HG02981 (cell line): Measurements from ENCODE around the gene SLC66A2.

Experiments used
- ATAC-seq: cut with Tn5 transposase; IDR thresholded peaks from one replicate; pipeline ENCODE4 v1.9.1; 2021; ENCODE audit warnings: mild to moderate bottlenecking, moderate library complexity; ENCODE audit not compliant: unreplicated experiment

SLC66A2 gene

DNA sequence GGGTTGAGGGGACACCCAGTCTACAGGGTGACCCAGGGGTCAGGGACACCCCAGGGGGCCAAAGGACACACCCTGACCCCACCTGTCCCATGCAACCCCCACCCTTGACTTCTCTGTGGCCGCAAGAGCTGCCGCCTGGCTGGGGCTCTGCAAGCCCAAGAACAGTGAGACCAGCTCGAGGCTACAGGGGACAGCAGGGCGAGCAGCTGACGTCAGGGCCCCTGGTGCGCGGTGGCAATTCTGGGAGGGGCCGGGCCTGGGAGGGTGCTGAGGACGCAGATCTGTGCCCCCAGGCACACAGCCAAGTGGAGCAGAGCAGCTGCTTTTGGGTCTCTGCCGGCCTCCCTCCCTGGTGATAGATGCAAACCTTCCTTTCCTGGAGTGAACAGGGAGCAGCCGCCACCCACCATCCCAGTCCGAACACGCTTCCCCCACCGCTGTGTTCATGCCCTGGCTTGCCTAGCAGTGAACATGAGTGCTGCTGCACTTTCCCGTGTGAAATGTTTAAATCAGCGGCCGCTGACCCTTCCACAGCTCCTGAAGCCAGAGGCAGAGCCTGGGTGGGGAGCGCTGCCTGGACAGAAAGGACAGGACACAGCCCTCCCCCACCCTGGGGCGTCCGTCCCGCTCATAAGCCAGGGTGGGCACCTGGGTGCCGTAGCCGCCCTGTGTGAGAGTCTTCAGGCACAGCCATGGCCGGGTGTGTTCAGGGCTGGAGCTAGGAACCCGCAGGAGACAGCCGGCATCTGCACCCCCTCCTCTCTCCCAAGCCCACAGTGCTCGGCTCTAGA lies 46.9 kb downstream of the SLC66A2 start:
- ATAC-seq: no peak

DNA sequence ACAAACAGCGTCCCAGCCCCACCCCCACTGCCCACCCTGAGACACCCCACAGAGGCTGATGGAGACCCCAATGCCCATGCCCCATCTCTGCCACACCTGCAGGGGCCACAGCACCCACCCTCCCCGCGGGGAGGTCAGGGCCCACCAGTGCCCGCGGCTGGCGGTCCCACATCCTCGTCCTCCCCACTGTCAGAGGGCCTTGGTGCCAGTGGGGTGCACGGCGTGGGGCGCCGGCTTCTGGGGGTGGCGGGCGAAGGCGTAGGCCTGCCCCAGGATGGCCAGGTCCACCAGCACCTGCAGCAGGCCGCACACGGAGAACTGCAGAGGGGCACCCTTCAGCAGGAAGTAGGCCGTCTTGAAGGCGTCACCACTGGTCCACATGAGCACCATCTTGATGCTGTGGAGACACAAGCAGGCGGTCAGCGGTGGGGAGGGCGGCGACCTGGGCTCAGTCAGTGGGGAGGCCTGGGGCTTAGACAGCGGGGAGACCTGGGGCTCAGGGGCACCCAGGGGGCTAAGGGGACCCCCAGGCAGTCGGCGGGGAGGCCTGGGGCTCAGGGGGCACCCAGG lies 47.6 kb downstream of the SLC66A2 start:
- no peak for ATAC-seq

DNA sequence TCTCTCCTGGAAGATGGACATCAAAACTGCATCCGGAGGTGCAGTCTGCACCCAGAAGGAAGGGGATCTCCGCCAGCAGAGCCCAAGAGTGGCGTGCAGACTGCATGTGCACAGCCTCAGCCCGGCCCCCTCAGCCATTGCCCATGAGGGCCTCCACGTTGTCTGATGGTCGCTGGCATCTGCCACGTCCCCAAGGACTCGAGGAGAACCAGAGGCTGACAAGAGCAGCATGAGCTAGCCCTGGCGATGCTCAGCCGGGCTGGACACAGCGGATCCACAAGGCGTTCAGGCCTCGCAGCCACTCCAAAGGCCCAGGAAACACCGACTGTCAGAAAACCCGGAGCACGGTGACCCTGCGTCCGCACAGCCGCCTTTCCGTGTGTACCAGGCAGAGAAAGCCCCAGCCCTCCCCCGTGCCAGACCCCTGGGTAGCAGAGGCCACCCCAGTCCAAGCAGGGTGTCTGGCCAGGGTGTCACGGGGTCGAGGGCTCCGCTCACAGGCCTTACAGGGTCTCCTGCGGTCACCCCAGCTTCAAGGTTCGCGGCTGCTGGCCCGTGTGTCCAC lies 48.3 kb downstream of the SLC66A2 start:
- ATAC-seq: no peak

DNA sequence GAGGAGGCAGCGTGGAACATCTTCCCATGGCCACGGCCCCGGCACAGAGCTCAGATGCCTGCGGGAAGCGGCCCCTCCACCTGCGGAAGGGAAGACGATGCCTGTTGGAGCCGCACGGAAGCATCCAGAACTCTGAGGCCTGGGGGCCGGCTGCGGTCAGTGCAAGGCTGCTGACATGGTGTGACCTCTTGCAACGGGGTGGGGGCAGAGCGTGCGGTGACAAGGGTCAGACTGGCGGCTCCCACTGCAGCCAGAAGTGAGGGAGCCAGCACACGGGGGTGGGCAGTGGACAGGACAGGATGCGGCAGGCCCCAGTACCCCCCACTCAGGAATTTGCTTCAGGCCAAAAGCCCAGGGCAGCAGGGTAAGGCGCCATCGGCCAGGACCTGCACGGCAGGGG lies 48.8 kb downstream of the SLC66A2 start:
- no peak for ATAC-seq

DNA sequence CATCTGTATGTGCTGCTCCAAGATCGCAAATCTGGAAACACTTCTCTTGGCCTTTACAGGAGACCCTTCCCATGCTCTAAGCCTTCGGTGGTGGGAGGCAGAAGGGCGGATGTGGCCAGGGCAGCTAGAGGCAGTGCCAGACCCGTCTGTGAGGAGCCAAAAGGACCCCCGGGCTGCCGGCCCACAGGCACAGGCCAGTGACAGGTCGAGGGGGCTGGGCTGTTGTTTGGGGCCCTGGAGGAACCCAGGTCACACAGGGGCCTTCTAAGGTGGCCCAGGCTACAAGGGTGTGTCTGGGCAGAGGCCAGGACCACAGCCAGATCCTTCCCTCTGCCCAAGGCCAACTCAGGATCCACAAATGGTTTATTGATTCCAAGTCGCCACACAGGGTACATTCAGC lies 49.4 kb downstream of the SLC66A2 start:
- ATAC-seq: no peak

DNA sequence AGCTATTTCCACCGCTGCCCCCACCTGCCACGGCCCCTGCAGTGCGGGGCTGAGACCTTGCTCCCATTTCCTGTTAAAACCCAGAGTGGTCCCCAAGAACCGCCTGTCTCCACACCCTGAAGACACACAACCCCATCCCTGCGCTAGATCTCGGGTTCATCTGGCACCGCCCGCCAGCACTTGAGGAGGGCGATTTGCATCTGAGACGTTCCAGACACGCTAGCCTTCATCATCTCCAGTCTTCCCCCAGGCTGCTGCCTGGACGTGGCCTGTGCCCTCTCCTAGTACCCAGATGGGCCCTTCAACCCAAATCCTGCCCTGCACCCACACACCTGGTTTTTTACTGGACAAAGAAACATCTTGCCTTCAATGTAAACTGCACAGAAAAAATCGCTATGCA lies 49.8 kb downstream of the SLC66A2 start:
- ATAC-seq: no peak

DNA sequence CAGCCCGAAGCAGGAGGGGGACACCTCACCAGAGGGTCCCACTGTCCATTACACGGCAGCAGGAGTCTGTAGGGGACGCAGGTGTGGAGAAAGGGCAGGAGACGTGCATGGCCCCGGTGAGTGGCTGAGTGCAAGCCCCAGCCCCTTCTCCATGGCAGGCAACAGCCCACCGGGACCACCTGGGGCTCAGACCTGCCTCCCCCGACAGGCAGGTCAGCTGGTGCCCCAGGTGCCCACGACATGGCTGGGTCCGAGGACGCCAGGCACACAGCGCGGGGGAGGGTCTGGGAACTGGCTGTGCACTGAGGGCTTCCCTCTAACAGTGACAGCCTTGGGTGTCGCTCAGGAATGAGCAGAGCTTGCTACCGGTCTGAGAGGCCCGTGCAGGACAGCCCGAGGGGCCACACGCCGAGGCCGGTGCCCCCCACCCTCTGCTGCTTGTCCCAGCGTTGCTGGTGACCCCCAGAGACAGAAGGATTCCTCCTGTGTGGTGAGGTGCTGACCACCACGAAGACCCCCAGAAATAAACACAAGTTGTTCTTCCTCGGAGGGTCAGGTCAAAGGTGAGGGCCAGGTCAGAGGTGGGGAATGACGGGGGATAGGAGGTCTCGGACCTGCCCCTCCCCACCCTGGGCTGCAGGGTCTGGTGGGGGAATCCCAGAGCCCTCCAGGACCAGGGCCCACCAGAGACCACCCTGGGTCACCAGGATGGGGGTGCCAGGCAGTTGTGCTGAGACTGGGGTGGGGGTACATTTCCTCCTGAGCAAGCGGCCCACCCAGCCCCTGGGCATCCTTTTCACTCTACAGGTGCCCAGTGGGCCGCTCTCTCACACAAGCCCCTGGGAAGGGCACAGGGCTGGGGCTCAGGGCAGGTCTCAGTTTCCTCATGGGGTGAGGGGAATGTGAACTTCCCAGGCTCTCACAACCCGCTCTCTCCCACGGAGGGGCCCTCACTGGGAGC lies 50.6 kb downstream of the SLC66A2 start:
- no peak for ATAC-seq

DNA sequence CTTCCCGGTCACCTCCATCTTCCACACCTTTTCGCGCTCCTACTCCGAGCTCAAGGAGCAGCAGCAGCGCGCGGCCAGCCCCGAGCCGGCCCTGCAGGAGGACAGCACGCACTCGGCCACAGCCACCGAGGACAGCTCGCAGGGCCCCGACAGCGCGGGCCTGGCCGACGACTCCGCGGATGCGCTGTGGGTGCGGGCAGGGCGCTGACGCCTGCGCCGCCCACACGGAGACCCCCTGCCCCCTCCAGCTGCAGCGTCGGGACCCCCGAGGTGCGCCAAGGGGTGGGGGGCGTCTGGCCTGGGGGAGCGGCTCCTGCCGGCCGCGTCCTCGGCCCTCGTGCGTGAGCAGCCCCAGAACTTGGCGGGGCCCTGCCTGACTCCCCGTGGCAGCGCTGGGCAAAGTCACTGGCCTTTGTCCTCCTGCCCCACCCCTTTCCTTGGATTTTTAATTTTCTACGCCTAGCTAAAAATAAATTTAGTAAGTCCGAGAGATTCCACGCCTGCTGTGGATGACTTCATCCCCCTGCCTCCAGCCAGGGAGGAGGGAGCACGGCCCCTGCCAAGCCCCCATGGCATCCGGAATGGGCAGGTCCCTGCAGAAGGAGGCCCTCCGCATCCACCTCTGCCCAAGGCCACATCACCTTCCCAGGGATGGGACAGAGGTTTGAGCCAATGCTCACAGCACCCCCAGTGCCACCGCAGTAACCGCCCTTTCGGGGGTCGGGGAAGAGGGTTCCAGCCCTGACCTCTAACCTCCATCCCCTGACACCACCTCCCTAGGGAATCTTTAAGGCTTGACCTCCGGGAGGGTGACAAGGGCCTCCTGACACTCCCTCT lies 51.6 kb downstream of the SLC66A2 start:
- no peak for ATAC-seq

DNA sequence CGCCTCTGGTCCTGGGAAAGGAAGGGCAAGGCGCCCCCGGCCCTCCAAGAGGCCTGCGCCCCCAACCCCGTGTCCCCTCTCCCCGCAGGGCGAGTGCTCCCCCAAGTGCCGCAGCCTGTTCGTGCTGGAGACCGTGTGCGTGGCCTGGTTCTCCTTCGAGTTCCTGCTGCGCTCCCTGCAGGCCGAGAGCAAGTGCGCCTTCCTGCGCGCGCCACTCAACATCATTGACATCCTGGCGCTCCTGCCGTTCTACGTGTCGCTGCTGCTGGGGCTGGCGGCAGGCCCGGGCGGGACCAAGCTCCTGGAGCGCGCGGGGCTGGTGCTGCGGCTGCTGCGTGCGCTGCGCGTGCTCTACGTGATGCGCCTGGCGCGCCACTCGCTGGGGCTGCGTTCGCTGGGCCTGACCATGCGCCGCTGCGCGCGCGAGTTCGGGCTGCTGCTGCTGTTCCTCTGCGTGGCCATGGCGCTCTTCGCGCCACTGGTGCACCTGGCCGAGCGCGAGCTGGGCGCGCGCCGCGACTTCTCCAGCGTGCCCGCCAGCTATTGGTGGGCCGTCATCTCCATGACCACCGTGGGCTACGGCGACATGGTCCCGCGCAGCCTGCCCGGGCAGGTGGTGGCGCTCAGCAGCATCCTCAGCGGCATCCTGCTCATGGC lies 52.4 kb downstream of the SLC66A2 start:
- ATAC-seq: no peak

DNA sequence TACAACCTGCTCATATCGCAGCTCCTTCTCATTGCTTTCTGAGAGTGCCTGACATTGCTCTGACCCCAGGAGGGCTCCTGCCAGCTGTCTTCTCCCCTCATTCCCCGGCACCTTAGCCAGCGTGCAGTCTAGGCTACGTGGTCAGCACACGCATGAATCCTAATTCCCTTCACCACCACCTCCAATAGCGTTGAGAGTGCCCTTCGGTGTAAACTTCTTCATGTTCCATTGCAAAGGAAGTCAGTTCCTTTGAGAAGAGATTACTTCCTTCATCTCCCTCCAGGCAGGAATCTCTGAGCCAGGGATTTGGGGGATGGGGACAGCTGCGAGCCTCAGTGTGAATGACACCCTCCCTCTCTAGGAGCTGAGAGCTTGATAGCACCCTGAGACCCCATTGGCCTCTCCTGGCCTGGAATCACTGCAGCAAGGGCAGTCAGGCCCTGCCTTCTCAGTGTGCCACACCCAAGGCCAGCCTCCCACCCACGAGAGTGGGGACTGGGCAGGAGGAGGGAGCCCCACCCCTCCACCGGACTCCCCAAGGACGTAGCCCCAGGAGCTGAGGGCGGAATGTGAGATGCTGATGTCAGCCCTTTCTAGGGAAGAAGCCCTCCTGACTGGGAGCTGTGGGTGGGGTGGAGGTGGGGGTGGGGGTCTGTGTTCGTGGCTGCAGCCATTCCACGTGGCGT lies 53.4 kb downstream of the SLC66A2 start:
- ATAC-seq: no peak

DNA sequence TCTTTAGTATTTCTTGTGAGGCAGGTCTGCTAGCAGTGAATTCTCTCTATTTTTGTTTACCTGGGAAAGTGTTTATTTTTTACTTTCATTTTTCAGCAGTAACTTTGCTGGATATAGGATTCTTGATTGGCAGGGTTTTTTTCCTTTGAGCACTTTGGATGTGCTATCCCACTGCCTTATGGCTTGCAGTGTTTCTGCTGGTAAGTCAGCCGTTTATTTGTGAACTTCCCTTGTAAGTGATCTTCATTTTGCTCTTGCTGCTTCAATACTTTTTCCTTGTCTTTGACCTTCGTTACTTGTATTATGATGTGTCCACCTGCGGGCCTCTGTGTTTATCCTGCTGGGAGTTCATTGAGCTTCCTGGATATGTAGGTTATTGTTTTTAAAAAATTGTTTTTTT lies 54.7 kb downstream of the SLC66A2 start:
- no peak for ATAC-seq

DNA sequence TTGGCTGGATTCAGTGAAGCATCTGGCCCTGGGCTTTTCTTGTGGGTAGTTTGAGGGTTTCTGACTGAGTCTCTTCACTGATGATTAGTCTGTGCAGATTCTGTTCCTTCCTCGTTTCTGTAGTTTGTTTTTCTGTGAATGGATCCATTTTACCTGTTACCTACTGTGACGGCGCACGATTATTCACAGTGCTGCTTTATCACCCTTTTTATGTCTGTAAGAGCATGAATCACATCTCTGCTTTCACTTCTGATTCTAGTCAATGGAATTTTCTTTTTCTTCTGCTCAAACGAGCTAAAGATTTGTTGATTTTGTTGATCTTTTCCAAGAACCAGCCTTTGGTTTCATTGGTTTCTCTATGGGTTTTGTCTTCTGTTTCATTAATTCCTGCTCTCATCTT lies 60.8 kb downstream of the SLC66A2 start:
- ATAC-seq: no peak

DNA sequence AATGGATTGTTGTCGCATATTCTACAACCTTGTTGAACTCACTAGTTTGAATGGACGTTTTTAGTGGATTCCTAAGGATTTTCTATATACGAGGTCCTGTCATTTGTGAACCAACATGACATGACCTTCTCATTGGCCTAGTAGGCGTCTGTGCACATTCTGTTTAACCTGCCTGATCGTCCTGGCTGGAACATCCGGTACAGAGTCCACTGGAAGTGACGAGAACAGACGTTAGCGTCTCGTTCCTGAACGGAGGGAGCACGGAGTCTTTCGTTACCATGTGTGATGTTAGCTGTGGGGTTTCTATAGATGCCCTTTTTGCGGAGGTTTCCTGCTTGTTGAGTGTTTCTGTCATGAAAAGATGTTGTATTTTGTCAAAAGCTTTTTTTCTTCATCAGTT lies 61.9 kb downstream of the SLC66A2 start:
- ATAC-seq: no peak

DNA sequence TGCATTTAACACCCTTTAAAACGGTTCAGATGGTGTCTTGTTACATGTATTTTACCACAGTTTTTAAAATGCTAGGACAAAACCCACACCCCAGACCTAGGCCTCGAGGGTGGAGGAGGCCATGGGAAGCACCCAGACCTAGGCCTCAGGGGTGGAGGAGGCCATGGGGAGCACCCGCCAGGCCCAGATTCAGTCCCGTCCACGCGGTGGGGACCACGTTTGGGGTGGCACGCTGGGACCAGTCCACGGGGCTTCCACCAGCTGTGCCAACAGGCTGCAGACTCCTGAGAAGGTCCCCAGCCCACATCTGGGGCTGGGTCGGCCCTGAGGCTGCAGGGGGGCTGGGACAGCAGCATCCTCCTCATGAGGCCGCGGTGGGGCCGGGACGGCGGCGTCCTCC lies 63.4 kb downstream of the SLC66A2 start:
- no peak for ATAC-seq

DNA sequence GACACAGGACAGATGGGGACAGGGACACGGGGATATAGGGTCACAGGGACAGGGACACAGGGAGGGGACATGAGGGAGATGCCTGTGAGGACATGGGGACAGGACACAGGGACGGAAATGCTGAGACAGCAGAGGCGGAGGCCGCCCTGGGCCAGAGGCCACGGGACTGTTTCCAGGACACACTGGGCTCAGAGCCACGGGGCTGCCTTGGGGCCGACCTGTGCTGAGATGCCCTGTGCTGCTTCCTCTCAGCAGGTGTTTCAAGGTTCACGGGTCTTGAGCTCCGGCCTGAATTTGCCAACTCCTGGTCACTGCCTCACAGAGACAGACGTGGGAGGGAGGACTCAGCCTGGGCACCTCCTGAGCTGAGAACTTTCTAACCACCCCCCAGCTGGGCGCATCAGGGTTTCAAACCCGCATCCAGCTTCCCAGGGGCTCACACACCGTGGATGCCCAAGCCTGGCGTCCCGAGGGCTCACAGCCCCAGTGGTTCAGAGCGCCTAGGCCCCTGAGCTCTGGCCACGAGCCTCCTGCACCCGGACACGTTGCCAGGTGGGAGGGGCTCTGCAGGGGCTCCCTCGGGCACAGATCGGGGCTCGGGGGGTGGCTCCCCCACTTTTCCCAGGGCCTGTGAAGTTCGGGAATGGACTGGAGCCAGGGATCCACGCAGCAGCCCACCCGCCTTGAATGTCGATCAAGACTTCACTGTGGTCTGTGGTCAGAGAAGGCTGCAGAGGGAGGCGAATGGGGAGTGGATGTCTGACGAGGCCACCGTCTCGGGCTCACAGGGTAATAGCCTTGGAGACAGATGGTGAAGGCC lies 64.1 kb downstream of the SLC66A2 start:
- no peak for ATAC-seq

DNA sequence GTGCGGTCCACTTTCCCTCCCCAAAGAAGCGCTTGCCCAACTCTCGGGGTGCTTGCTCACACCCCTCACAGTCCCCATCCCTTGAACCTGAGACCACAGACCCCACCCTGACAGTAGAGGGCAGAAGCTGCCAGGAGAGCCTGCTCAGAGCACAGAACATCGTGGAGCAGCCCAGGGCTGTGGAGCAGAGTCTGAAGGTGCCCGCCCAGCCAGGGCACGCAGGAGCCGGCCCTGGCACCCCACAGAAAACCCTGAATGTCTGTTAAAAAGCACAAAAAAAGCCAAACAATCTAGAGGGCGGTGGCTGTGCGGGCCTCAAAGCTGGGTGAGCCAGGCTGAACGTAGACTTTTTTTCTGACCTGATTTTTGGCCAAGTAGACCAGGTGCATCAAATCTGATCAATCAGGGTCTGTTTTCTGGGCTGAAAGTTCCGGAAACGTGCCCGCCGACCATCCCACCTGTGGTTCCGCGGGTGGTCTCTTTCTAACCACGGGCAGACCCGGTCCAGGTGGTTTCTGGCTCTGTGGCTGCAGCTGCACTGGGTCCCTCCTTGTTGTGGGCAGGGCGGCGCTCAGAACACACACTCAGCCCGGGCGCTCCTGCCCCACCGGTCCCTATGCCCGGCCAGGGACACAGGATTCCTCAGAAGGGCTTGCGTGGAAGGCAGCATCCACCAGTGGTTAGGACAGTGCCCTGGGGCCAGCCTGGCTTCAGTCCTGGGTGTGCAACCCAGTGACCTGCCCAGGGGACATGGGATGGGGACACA lies 66.3 kb downstream of the SLC66A2 start:
- ATAC-seq: no peak

DNA sequence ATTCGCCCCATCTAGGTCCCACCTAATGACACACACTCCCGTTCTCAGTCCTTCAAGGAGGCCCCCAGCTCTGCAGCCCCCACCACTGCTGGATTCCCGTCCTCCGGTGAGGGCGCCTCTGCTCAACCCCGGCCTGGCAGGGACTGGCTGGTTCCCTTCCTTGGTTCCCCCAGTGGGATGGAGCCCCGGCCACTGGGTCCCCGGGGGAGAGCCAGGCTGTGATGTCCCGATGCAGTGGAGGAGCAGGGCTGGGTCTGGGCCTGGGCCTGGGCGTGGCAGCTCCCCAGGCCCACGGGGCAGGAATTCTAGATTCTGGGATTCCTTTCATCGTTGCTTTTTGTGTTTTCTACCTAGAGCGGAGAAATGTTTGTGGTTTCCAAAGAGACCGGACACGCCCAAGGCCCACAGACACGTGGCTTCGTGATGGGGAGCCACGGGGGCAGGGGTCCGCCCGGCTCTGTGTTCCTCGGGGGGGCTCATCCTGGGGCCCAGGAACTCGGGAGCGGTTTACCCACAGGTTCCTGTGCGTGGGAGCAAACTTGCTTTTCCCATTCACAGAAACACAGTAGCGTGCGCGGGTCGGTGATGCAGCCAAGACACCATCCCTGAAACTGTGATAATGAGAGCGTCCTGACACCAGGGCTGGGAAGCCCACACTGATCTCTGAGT lies 67.0 kb downstream of the SLC66A2 start:
- ATAC-seq: no peak
